Liver (tissue), 9 donors: ENCODE measurements around the gene CNNM2. TPM values are rescaled to one million over a fixed set of nuclear protein-coding genes. Genes with fewer than 3 reads are reported as not detected.

Source experiments
- DNase-seq: peaks from one replicate; pipeline ENCODE4 v3.0.0-alpha.2; 2017; ENCODE audit warnings: low spot score
- H3K27ac ChIP-seq, 2 donors: one replicate each; pipeline ENCODE4 v1.7.0; 2013; ENCODE audit warnings: inconsistent platforms in 2 of 2, low read length in 2 of 2, control low read depth in 1 of 2, low read depth in 1 of 2, mild to moderate bottlenecking in 1 of 2
- H3K27me3 ChIP-seq, 4 donors: one replicate each; pipeline versions ENCODE4 v1.6.1 to v1.7.0; 2013; ENCODE audit warnings: low read length in 3 of 4, inconsistent platforms in 1 of 4, mild to moderate bottlenecking in 1 of 4, moderate library complexity in 1 of 4; ENCODE audit not compliant: control insufficient read depth in 4 of 4, insufficient read depth in 4 of 4
- H3K36me3 ChIP-seq, 4 donors: one replicate each; pipeline versions ENCODE4 v1.6.1 to v1.7.0; 2013; ENCODE audit warnings: low read length in 3 of 4, mild to moderate bottlenecking in 3 of 4, low read depth in 1 of 4, moderate library complexity in 1 of 4; ENCODE audit not compliant: control insufficient read depth in 4 of 4, insufficient read depth in 3 of 4
- H3K4me1 ChIP-seq, 4 donors: one replicate each; pipeline versions ENCODE4 v1.6.1 to v1.7.0; 2013; ENCODE audit warnings: low read length in 3 of 4, mild to moderate bottlenecking in 3 of 4, moderate library complexity in 1 of 4; ENCODE audit not compliant: control insufficient read depth in 4 of 4, insufficient read depth in 4 of 4
- H3K4me3 ChIP-seq, 3 donors: one replicate each; pipeline versions ENCODE4 v1.6.1 to v1.7.0; 2013; ENCODE audit warnings: low read length in 3 of 3, control low read depth in 1 of 3, low read depth in 1 of 3, mild to moderate bottlenecking in 1 of 3
- H3K9ac ChIP-seq, 2 donors: one replicate each; pipeline ENCODE4 v1.7.0; 2013; ENCODE audit warnings: low read length in 2 of 2, mild to moderate bottlenecking in 2 of 2, moderate library complexity in 2 of 2, control low read depth in 1 of 2, low read depth in 1 of 2
- H3K9me3 ChIP-seq, 4 donors: one replicate each; pipeline versions ENCODE4 v1.6.1 to v1.7.0; 2013; ENCODE audit warnings: low read length in 3 of 4; ENCODE audit not compliant: control insufficient read depth in 4 of 4
- ATF3 ChIP-seq: IDR thresholded peaks from 2 replicates; pipeline ENCODE4 v1.6.1; 2016; ENCODE audit warnings: antibody characterized with exemption
- CTCF ChIP-seq: fragments of 150-350 bp; IDR thresholded peaks from 2 replicates; pipeline ENCODE4 v1.5.1; 2017; ENCODE audit warnings: improper control_type of control experiment, low read depth, low read length; ENCODE audit not compliant: missing input control
- EGR1 ChIP-seq, 2 donors: IDR thresholded peaks; 2 replicates each; pipeline ENCODE4 v1.6.1; 2016 to 2018; ENCODE audit warnings: antibody characterized with exemption in 2 of 2, low read depth in 2 of 2
- FOXA1 ChIP-seq: IDR thresholded peaks from 2 replicates; pipeline ENCODE4 v1.6.1; 2016; ENCODE audit warnings: antibody characterized with exemption
- FOXA2 ChIP-seq: IDR thresholded peaks from 2 replicates; pipeline ENCODE4 v1.6.1; 2016; ENCODE audit warnings: antibody characterized with exemption
- GABPA ChIP-seq, 2 donors: IDR thresholded peaks in 1 of 2; conservative IDR thresholded peaks in 1 of 2; 2 replicates each; pipeline ENCODE4 v1.6.1; 2016; ENCODE audit warnings: antibody characterized with exemption in 2 of 2, mild to moderate bottlenecking in 1 of 2, moderate library complexity in 1 of 2
- HNF4A ChIP-seq, 2 donors: conservative IDR thresholded peaks; 2 replicates each; pipeline ENCODE4 v1.6.1; 2016; ENCODE audit warnings: antibody characterized with exemption in 2 of 2, mild to moderate bottlenecking in 2 of 2
- HNF4G ChIP-seq: IDR thresholded peaks from 2 replicates; pipeline ENCODE4 v1.6.1; 2016; ENCODE audit warnings: antibody characterized with exemption
- JUND ChIP-seq, 2 donors: IDR thresholded peaks; 2 replicates each; pipeline ENCODE4 v1.6.1; 2016; ENCODE audit warnings: antibody characterized with exemption in 2 of 2
- MAX ChIP-seq: IDR thresholded peaks from 2 replicates; pipeline ENCODE4 v1.6.1; 2016; ENCODE audit warnings: antibody characterized with exemption
- NR2F2 ChIP-seq: IDR thresholded peaks from 2 replicates; pipeline ENCODE4 v1.6.1; 2016; ENCODE audit warnings: antibody characterized with exemption
- RAD21 ChIP-seq, 2 donors: IDR thresholded peaks; 2 replicates each; pipeline ENCODE4 v1.6.1; 2016; ENCODE audit warnings: antibody characterized with exemption in 2 of 2, mild to moderate bottlenecking in 2 of 2
- REST ChIP-seq: IDR thresholded peaks from 2 replicates; pipeline ENCODE4 v1.6.1; 2016; ENCODE audit warnings: antibody characterized with exemption, mild to moderate bottlenecking
- RXRA ChIP-seq, 2 donors: IDR thresholded peaks; 2 replicates each; pipeline ENCODE4 v1.6.1; 2017 to 2018; ENCODE audit warnings: antibody characterized with exemption in 2 of 2, mild to moderate bottlenecking in 1 of 2
- SP1 ChIP-seq: IDR thresholded peaks from 2 replicates; pipeline ENCODE4 v1.6.1; 2018; ENCODE audit warnings: antibody characterized with exemption, mild to moderate bottlenecking
- TAF1 ChIP-seq: conservative IDR thresholded peaks from 2 replicates; pipeline ENCODE4 v1.6.1; 2016; ENCODE audit warnings: antibody characterized with exemption, mild to moderate bottlenecking
- YY1 ChIP-seq: IDR thresholded peaks from 2 replicates; pipeline ENCODE4 v1.6.1; 2016; ENCODE audit warnings: antibody characterized with exemption, mild to moderate bottlenecking
- ZBTB33 ChIP-seq: IDR thresholded peaks from 2 replicates; pipeline ENCODE4 v1.6.1; 2016; ENCODE audit warnings: antibody characterized with exemption
- WGBS: extraction: QIAGEN DNeasy Blood & Tissue Kit; methylation state at CpG from one replicate; pipeline ENCODE4 v1.1.7; 2013; 5-methylcytosine and 5-hydroxymethylcytosine counted together
- polyA plus RNA-seq, 2 donors: library from polyadenylated mRNA; stranded (reverse) in 1 of 2; unstranded in 1 of 2; fragments of 200-250 nt in 1 of 2; fragments of >200 nt in 1 of 2; fragmentation: Nextera tagmentation in 1 of 2; extraction: Ambion mirVana in 1 of 2; gene quantifications; one replicate each; pipeline versions ENCODE4 v1.2.1 to v1.2.3, GENCODE V29; 2013 to 2015
- total RNA-seq, 2 donors: library from RNA; depleted of rRNA; stranded (reverse); fragments of >200 nt; gene quantifications; one replicate each; pipeline ENCODE4 v1.2.3, GENCODE V29; 2014
- donor health status: healthy.
- donor health status: healthy.
- donor health status: healthy.
- donor health status: healthy.
- donor health status: healthy.

The CNNM2 gene
- total and polyA plus RNA-seq, 4 donors, result 2.0 to 10.8 (median 6.9) TPM

GRCh38 chr10:103086799-103087198 lies 168.7 kb downstream of the CNNM2 start:
- Histone ChIP-seq H3K4me3 (no peak overlapping the region), H3K9me3 (no peaks in the 10 kb centered on the region), H3K4me1 (no peaks in the 10 kb centered on the region), H3K9ac (no peak overlapping the region), H3K36me3 (peaks cover 7 to 52% (median 44%) of the 10 kb centered on the region in 4 donors), H3K27me3 (no peaks in the 10 kb centered on the region), H3K27ac (no peak overlapping the region)
- 99% methylated on average over 2 of the region's 2 CpGs for WGBS
- no peak for DNase-seq
- no peak for TF ChIP-seq JUND (IDR thresholded peaks at IDR 0.05)
- TF ChIP-seq GABPA (IDR thresholded peaks at IDR 0.05 in 1 of 2, conservative IDR thresholded peaks at IDR 0.05 in 1 of 2), result no peak
- TF ChIP-seq RAD21 (IDR thresholded peaks at IDR 0.05), result no peak
- TF ChIP-seq SP1, result no peak
- no peak for TF ChIP-seq HNF4G
- no peak for TF ChIP-seq REST
- TF ChIP-seq HNF4A (conservative IDR thresholded peaks at IDR 0.05), result no peak
- no peak for TF ChIP-seq TAF1
- TF ChIP-seq CTCF, result no peak
- TF ChIP-seq ZBTB33, result no peak
- no peak for TF ChIP-seq EGR1 (IDR thresholded peaks at IDR 0.05; ENCODE audit: low read depth in 2 of 2)
- no peak for TF ChIP-seq NR2F2
- TF ChIP-seq RXRA (IDR thresholded peaks at IDR 0.05), result no peak
- no peak for TF ChIP-seq YY1
- TF ChIP-seq FOXA1, result no peak
- TF ChIP-seq FOXA2, result no peak
- TF ChIP-seq MAX, result no peak
- no peak for TF ChIP-seq ATF3

GRCh38 chr10:103089493-103089892 lies 171.4 kb downstream of the CNNM2 start:
- TF ChIP-seq CTCF (no peak), SP1 (no peak)
- Histone ChIP-seq H3K4me1 (no peaks in the 10 kb centered on the region), H3K9ac (no peak overlapping the region), H3K27me3 (no peaks in the 10 kb centered on the region), H3K36me3 (peaks cover 8 to 76% (median 68%) of the 10 kb centered on the region in 4 donors), H3K9me3 (no peaks in the 10 kb centered on the region), H3K4me3 (no peak overlapping the region), H3K27ac (no peak overlapping the region)
- 95% methylated on average over 10 of the region's 10 CpGs for WGBS
- no peak for DNase-seq
